ENCODE results near the gene CDC42. TPM values are rescaled to one million over a fixed set of nuclear protein-coding genes. Genes with fewer than 3 reads are reported as not detected.
A peak's percentile ranks its signal among the peaks of the same experiment; 100 is the strongest.

CDC42 gene
- total and polyA plus RNA-seq, 2 of the 13 experiments (the other 11 are each of a cell fraction or from before 2014, with no cell fraction given): 138 to 237 TPM

DNA sequence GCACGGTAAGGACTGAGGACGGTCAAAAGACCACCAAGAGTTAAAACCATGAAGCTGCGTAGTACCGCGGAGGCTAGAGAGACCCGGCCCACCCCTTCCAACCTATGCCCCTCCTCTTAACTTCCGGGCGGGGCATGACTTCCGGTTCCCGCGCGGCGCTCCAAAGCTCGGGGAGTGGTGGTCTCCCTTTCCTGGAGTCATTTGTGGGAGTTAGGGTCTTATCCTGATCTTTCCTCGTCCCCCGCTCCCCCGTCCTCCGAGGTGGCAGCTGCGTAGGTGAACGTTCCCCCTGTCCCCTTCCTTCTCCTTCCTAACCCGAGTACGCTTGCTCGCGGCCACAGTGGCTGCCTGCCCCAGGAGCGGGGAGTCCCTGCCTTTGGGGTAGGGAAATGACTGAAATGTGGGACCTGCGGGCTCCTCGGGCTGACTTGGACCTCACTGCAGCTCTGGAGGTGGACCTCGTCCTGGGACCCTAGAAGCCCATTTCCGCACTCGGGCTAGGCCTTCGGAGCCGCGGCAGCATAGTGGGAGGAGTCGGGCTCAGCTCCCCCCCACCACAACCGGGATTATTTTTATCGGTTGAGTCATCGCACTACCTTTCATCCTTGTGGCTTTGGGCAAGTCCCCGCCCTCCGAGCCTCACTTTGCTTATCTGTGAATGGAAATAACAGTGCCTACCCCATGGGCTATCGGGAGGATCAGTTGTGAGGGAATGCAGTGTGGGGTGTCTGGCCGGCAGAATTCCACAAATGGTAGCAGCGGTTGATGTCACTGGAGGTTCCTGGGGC, 26.9 kb upstream of the CDC42 start (continued):
- TF ChIP-seq ZNF816 (CRISPR knock-in tag; IDR thresholded peaks at IDR 0.05; ENCODE audit: borderline replicate concordance) (no peak), ELF1 (CRISPR knock-in tag; IDR thresholded peaks at IDR 0.05) (peak; percentile 87), HMG20B (CRISPR knock-in tag; conservative IDR thresholded peaks at IDR 0.05) (no peak; the same call in 1 of the 2 replicates), CBX5 (CRISPR knock-in tag; IDR thresholded peaks at IDR 0.05; ENCODE audit: borderline replicate concordance) (no peak), FOXA3 (CRISPR knock-in tag; IDR thresholded peaks at IDR 0.05) (no peak), KAT7 (CRISPR knock-in tag; IDR thresholded peaks at IDR 0.05; ENCODE audit: borderline replicate concordance) (peak; percentile 27; the same call in 1 of the 2 replicates), ZFP36L2 (CRISPR knock-in tag; IDR thresholded peaks at IDR 0.05) (no peak), CAMTA2 (CRISPR knock-in tag; IDR thresholded peaks at IDR 0.05; ENCODE audit: borderline replicate concordance) (no peak), TBP (CRISPR knock-in tag; IDR thresholded peaks at IDR 0.05) (no peak), SNAPC2 (CRISPR knock-in tag; IDR thresholded peaks at IDR 0.05) (no peak), HNRNPUL1 (IDR thresholded peaks at IDR 0.05; ENCODE audit: low read depth, low read length) (no peak), ZBTB42 (CRISPR knock-in tag; IDR thresholded peaks at IDR 0.05) (0 out of 2 replicates have a peak, but pooled peaks have one; percentile 27), ZNF619 (CRISPR knock-in tag; IDR thresholded peaks at IDR 0.05) (peak; percentile 78), FOXC1 (CRISPR knock-in tag; IDR thresholded peaks at IDR 0.05; ENCODE audit: borderline replicate concordance) (peak; percentile 69), SRSF4 (IDR thresholded peaks at IDR 0.05; ENCODE audit: low read depth, low read length, poor library complexity, severe bottlenecking) (no peak), GATAD2A (CRISPR knock-in tag; IDR thresholded peaks at IDR 0.05) (no peak; the same call in 1 of the 2 replicates), ZNF10 (CRISPR knock-in tag; IDR thresholded peaks at IDR 0.05; ENCODE audit: borderline replicate concordance, low read depth) (no peak), SATB2 (CRISPR knock-in tag; IDR thresholded peaks at IDR 0.05) (no peak; the same call in 1 of the 2 replicates), CC2D1A (CRISPR knock-in tag; IDR thresholded peaks at IDR 0.05) (no peak)
- TF ChIP-seq, protein P1, sequence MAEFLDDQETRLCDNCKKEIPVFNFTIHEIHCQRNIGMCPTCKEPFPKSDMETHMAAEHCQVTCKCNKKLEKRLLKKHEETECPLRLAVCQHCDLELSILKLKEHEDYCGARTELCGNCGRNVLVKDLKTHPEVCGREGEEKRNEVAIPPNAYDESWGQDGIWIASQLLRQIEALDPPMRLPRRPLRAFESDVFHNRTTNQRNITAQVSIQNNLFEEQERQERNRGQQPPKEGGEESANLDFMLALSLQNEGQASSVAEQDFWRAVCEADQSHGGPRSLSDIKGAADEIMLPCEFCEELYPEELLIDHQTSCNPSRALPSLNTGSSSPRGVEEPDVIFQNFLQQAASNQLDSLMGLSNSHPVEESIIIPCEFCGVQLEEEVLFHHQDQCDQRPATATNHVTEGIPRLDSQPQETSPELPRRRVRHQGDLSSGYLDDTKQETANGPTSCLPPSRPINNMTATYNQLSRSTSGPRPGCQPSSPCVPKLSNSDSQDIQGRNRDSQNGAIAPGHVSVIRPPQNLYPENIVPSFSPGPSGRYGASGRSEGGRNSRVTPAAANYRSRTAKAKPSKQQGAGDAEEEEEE (CRISPR knock-in tag; IDR thresholded peaks at IDR 0.05; ENCODE audit: borderline replicate concordance): 0 out of 2 replicates have a peak, but pooled peaks have one; percentile 41
- TF ChIP-seq, protein P2, sequence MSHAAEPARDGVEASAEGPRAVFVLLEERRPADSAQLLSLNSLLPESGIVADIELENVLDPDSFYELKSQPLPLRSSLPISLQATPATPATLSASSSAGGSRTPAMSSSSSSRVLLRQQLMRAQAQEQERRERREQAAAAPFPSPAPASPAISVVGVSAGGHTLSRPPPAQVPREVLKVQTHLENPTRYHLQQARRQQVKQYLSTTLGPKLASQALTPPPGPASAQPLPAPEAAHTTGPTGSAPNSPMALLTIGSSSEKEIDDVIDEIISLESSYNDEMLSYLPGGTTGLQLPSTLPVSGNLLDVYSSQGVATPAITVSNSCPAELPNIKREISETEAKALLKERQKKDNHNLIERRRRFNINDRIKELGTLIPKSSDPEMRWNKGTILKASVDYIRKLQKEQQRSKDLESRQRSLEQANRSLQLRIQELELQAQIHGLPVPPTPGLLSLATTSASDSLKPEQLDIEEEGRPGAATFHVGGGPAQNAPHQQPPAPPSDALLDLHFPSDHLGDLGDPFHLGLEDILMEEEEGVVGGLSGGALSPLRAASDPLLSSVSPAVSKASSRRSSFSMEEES (CRISPR knock-in tag; IDR thresholded peaks at IDR 0.05): 0 out of 2 replicates have a peak, but pooled peaks have one; percentile 41
- TF ChIP-seq, protein P3, sequence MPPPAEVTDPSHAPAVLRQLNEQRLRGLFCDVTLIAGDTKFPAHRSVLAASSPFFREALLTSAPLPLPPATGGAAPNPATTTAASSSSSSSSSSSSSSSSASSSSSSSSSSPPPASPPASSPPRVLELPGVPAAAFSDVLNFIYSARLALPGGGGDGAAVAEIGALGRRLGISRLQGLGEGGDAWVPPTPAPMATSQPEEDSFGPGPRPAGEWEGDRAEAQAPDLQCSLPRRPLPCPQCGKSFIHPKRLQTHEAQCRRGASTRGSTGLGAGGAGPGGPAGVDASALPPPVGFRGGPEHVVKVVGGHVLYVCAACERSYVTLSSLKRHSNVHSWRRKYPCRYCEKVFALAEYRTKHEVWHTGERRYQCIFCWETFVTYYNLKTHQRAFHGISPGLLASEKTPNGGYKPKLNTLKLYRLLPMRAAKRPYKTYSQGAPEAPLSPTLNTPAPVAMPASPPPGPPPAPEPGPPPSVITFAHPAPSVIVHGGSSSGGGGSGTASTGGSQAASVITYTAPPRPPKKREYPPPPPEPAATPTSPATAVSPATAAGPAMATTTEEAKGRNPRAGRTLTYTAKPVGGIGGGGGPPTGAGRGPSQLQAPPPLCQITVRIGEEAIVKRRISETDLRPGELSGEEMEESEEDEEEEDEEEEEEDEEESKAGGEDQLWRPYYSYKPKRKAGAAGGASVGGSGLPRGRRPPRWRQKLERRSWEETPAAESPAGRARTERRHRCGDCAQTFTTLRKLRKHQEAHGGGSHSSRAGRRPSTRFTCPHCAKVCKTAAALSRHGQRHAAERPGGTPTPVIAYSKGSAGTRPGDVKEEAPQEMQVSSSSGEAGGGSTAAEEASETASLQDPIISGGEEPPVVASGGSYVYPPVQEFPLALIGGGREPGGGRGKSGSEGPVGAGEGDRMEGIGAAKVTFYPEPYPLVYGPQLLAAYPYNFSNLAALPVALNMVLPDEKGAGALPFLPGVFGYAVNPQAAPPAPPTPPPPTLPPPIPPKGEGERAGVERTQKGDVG (CRISPR knock-in tag; IDR thresholded peaks at IDR 0.05; ENCODE audit: borderline replicate concordance): no peak
- TF ChIP-seq, protein P4, sequence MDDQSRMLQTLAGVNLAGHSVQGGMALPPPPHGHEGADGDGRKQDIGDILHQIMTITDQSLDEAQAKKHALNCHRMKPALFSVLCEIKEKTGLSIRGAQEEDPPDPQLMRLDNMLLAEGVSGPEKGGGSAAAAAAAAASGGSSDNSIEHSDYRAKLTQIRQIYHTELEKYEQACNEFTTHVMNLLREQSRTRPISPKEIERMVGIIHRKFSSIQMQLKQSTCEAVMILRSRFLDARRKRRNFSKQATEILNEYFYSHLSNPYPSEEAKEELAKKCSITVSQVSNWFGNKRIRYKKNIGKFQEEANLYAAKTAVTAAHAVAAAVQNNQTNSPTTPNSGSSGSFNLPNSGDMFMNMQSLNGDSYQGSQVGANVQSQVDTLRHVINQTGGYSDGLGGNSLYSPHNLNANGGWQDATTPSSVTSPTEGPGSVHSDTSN (CRISPR knock-in tag; IDR thresholded peaks at IDR 0.05; ENCODE audit: borderline replicate concordance): no peak

Data from HepG2 (cell line).